Measurements from ENCODE around the gene GLIPR2.

Gene GLIPR2

GRCh38 chr9:36154331-36154952 lies 17.9 kb downstream of the GLIPR2 start:
- H3K9ac ChIP-seq (ENCODE audit: low read depth, low read length, poor library complexity), result no peak overlapping the region
- no peak overlapping the region for H2BK5ac ChIP-seq (ENCODE audit: low read length)
- H2AFZ ChIP-seq (ENCODE audit: low read length), result peak overlapping the region; percentile 88
- peaks cover 3 to 4% of the 10 kb centered on the region in 2 donors for H3K36me3 ChIP-seq (replicated peaks in 1 of 2; ENCODE audit: control insufficient read depth in 2 of 2, insufficient read depth in 2 of 2, low read length in 2 of 2)
- no peak overlapping the region for H3K4ac ChIP-seq (ENCODE audit: low read length)
- H3K4me2 ChIP-seq (ENCODE audit: insufficient read depth, low read length, poor library complexity, severe bottlenecking), result no peak overlapping the region
- H3K23ac ChIP-seq (ENCODE audit: low read depth, low read length, poor library complexity), result no peak overlapping the region
- H3K27ac ChIP-seq (replicated peaks; ENCODE audit: low read length), result peak overlapping the region; percentile 80
- H3K4me3 ChIP-seq (ENCODE audit: low read length in 2 of 2), result peak overlapping the region in 1 of 2 donors; percentile 1
- H3K18ac ChIP-seq (ENCODE audit: low read length), result no peak overlapping the region
- H2BK120ac ChIP-seq (ENCODE audit: low read depth, low read length), result no peak overlapping the region
- H4K91ac ChIP-seq (ENCODE audit: low read depth, low read length, poor library complexity), result no peak overlapping the region
- H4K8ac ChIP-seq (ENCODE audit: low read depth, low read length), result no peak overlapping the region
- peaks cover 6 to 9% of the 10 kb centered on the region in 2 donors for H3K4me1 ChIP-seq (ENCODE audit: control insufficient read depth in 2 of 2, insufficient read depth in 1 of 2, low read depth in 1 of 2, low read length in 2 of 2)
- H2AK5ac ChIP-seq (ENCODE audit: low read depth, low read length), result no peak overlapping the region
- peaks cover 5 to 14% of the 10 kb centered on the region in 2 donors for H3K9me3 ChIP-seq (replicated peaks in 1 of 2; ENCODE audit: control insufficient read depth in 2 of 2, insufficient read depth in 1 of 2, low read depth in 1 of 2, low read length in 2 of 2)
- H3K79me1 ChIP-seq (ENCODE audit: low read depth, low read length), result no peaks in the 10 kb centered on the region
- no peak overlapping the region for H3K14ac ChIP-seq (ENCODE audit: low read length)
- no peak overlapping the region for H2BK12ac ChIP-seq (ENCODE audit: low read length)
- no CpG with 5 or more reads among the region's 11 CpGs for WGBS, 2 donors (ENCODE audit: extremely low coverage in 2 of 2, insufficient read length in 2 of 2, insufficient replicate concordance in 1 of 2)
- no peak overlapping the region for H2BK15ac ChIP-seq (ENCODE audit: low read length)
- no peaks in the 10 kb centered on the region for H3K27me3 ChIP-seq (ENCODE audit: control insufficient read depth in 3 of 3, insufficient read depth in 3 of 3, low read depth in 1 of 3, low read length in 3 of 3)
- no peak for DNase-seq (ENCODE audit: low spot score)

- no peak overlapping the region for H3K4ac ChIP-seq (ENCODE audit: low read length)
- H3K4me3 ChIP-seq (ENCODE audit: low read length in 2 of 2), result no peak overlapping the region
- H3K23ac ChIP-seq (ENCODE audit: low read depth, low read length, poor library complexity), result no peak overlapping the region
- peaks cover 5 to 14% of the 10 kb centered on the region in 2 donors for H3K9me3 ChIP-seq (replicated peaks in 1 of 2; ENCODE audit: control insufficient read depth in 2 of 2, insufficient read depth in 1 of 2, low read depth in 1 of 2, low read length in 2 of 2)
- no peak overlapping the region for H3K4me2 ChIP-seq (ENCODE audit: insufficient read depth, low read length, poor library complexity, severe bottlenecking)
- H2BK5ac ChIP-seq (ENCODE audit: low read length), result no peak overlapping the region
- no peak overlapping the region for H2AK5ac ChIP-seq (ENCODE audit: low read depth, low read length)
- H3K27ac ChIP-seq (replicated peaks; ENCODE audit: low read length), result no peak overlapping the region
- no peak overlapping the region for H2AFZ ChIP-seq (ENCODE audit: low read length)
- no peak overlapping the region for H3K14ac ChIP-seq (ENCODE audit: low read length)
- H2BK120ac ChIP-seq (ENCODE audit: low read depth, low read length), result no peak overlapping the region
- H2BK15ac ChIP-seq (ENCODE audit: low read length), result no peak overlapping the region
- no peaks in the 10 kb centered on the region for H3K27me3 ChIP-seq (ENCODE audit: control insufficient read depth in 3 of 3, insufficient read depth in 3 of 3, low read depth in 1 of 3, low read length in 3 of 3)
- no peak overlapping the region for H4K8ac ChIP-seq (ENCODE audit: low read depth, low read length)
- H4K91ac ChIP-seq (ENCODE audit: low read depth, low read length, poor library complexity), result no peak overlapping the region
- DNase-seq (ENCODE audit: low spot score), result no peak
- H2BK12ac ChIP-seq (ENCODE audit: low read length), result no peak overlapping the region
- H3K4me1 ChIP-seq (ENCODE audit: control insufficient read depth in 2 of 2, insufficient read depth in 1 of 2, low read depth in 1 of 2, low read length in 2 of 2), result peaks cover 8 to 9% of the 10 kb centered on the region in 2 donors
- H3K79me1 ChIP-seq (ENCODE audit: low read depth, low read length), result no peaks in the 10 kb centered on the region
- no peak overlapping the region for H3K9ac ChIP-seq (ENCODE audit: low read depth, low read length, poor library complexity)
- H3K18ac ChIP-seq (ENCODE audit: low read length), result no peak overlapping the region
- peaks cover 2 to 3% of the 10 kb centered on the region in 2 donors for H3K36me3 ChIP-seq (replicated peaks in 1 of 2; ENCODE audit: control insufficient read depth in 2 of 2, insufficient read depth in 2 of 2, low read length in 2 of 2)
- WGBS, 2 donors (ENCODE audit: extremely low coverage in 2 of 2, insufficient read length in 2 of 2, insufficient replicate concordance in 1 of 2), result no CpG with 5 or more reads among the region's 6 CpGs
Observed at GRCh38 chr9:36156116-36156515, 19.6 kb downstream of the GLIPR2 start.

GRCh38 chr9:36158122-36158521 lies 21.6 kb downstream of the GLIPR2 start:
- no peak overlapping the region for H2AFZ ChIP-seq (ENCODE audit: low read length)
- H2BK12ac ChIP-seq (ENCODE audit: low read length), result no peak overlapping the region
- no peak overlapping the region for H2BK5ac ChIP-seq (ENCODE audit: low read length)
- peaks cover 5 to 14% of the 10 kb centered on the region in 2 donors for H3K9me3 ChIP-seq (replicated peaks in 1 of 2; ENCODE audit: control insufficient read depth in 2 of 2, insufficient read depth in 1 of 2, low read depth in 1 of 2, low read length in 2 of 2)
- H3K4me1 ChIP-seq (ENCODE audit: control insufficient read depth in 2 of 2, insufficient read depth in 1 of 2, low read depth in 1 of 2, low read length in 2 of 2), result peaks cover 15 to 21% of the 10 kb centered on the region in 2 donors
- H3K23ac ChIP-seq (ENCODE audit: low read depth, low read length, poor library complexity), result no peak overlapping the region
- no peak for DNase-seq (ENCODE audit: low spot score)
- H3K4ac ChIP-seq (ENCODE audit: low read length), result no peak overlapping the region
- no peak overlapping the region for H3K9ac ChIP-seq (ENCODE audit: low read depth, low read length, poor library complexity)
- no peak overlapping the region for H3K4me3 ChIP-seq (ENCODE audit: low read length in 2 of 2)
- no peaks in the 10 kb centered on the region for H3K27me3 ChIP-seq (ENCODE audit: control insufficient read depth in 3 of 3, insufficient read depth in 3 of 3, low read depth in 1 of 3, low read length in 3 of 3)
- H3K14ac ChIP-seq (ENCODE audit: low read length), result no peak overlapping the region
- H3K36me3 ChIP-seq (replicated peaks in 1 of 2; ENCODE audit: control insufficient read depth in 2 of 2, insufficient read depth in 2 of 2, low read length in 2 of 2), result peaks cover 2 to 3% of the 10 kb centered on the region in 2 donors
- no peak overlapping the region for H3K18ac ChIP-seq (ENCODE audit: low read length)
- H4K8ac ChIP-seq (ENCODE audit: low read depth, low read length), result no peak overlapping the region
- H4K91ac ChIP-seq (ENCODE audit: low read depth, low read length, poor library complexity), result no peak overlapping the region
- H2AK5ac ChIP-seq (ENCODE audit: low read depth, low read length), result no peak overlapping the region
- WGBS, 2 donors (ENCODE audit: extremely low coverage in 2 of 2, insufficient read length in 2 of 2, insufficient replicate concordance in 1 of 2), result no CpG with 5 or more reads among the region's 2 CpGs
- no peak overlapping the region for H3K4me2 ChIP-seq (ENCODE audit: insufficient read depth, low read length, poor library complexity, severe bottlenecking)
- no peak overlapping the region for H3K27ac ChIP-seq (replicated peaks; ENCODE audit: low read length)
- no peak overlapping the region for H2BK15ac ChIP-seq (ENCODE audit: low read length)
- H2BK120ac ChIP-seq (ENCODE audit: low read depth, low read length), result no peak overlapping the region
- H3K79me1 ChIP-seq (ENCODE audit: low read depth, low read length), result no peaks in the 10 kb centered on the region

- Histone ChIP-seq H3K4me1 (ENCODE audit: control insufficient read depth in 2 of 2, insufficient read depth in 1 of 2, low read depth in 1 of 2, low read length in 2 of 2) (peaks cover 20 to 29% of the 10 kb centered on the region in 2 donors), H2AFZ (ENCODE audit: low read length) (no peak overlapping the region), H3K36me3 (replicated peaks in 1 of 2; ENCODE audit: control insufficient read depth in 2 of 2, insufficient read depth in 2 of 2, low read length in 2 of 2) (peaks cover 2 to 3% of the 10 kb centered on the region in 2 donors), H3K23ac (ENCODE audit: low read depth, low read length, poor library complexity) (no peak overlapping the region), H3K27ac (replicated peaks; ENCODE audit: low read length) (no peak overlapping the region), H3K4me3 (ENCODE audit: low read length in 2 of 2) (no peak overlapping the region), H2AK5ac (ENCODE audit: low read depth, low read length) (no peak overlapping the region), H3K4ac (ENCODE audit: low read length) (no peak overlapping the region), H3K27me3 (ENCODE audit: control insufficient read depth in 3 of 3, insufficient read depth in 3 of 3, low read depth in 1 of 3, low read length in 3 of 3) (no peaks in the 10 kb centered on the region), H2BK12ac (ENCODE audit: low read length) (no peak overlapping the region), H3K14ac (ENCODE audit: low read length) (no peak overlapping the region), H3K79me1 (ENCODE audit: low read depth, low read length) (no peaks in the 10 kb centered on the region), H4K8ac (ENCODE audit: low read depth, low read length) (no peak overlapping the region), H2BK15ac (ENCODE audit: low read length) (no peak overlapping the region), H3K18ac (ENCODE audit: low read length) (no peak overlapping the region), H4K91ac (ENCODE audit: low read depth, low read length, poor library complexity) (no peak overlapping the region), H2BK120ac (ENCODE audit: low read depth, low read length) (no peak overlapping the region), H3K4me2 (ENCODE audit: insufficient read depth, low read length, poor library complexity, severe bottlenecking) (no peak overlapping the region), H2BK5ac (ENCODE audit: low read length) (no peak overlapping the region), H3K9me3 (replicated peaks in 1 of 2; ENCODE audit: control insufficient read depth in 2 of 2, insufficient read depth in 1 of 2, low read depth in 1 of 2, low read length in 2 of 2) (peaks cover 5 to 14% of the 10 kb centered on the region in 2 donors), H3K9ac (ENCODE audit: low read depth, low read length, poor library complexity) (no peak overlapping the region)
- WGBS, 2 donors (ENCODE audit: extremely low coverage in 2 of 2, insufficient read length in 2 of 2, insufficient replicate concordance in 1 of 2), result no CpG with 5 or more reads among the region's 7 CpGs
- DNase-seq (ENCODE audit: low spot score), result no peak
Observed at GRCh38 chr9:36158917-36159316, 22.4 kb downstream of the GLIPR2 start.
